WTC11 (cell line): ENCODE data around the gene PHTF2.

Source experiments
- ELF4 ChIP-seq: sonication (generic); formaldehyde crosslinking; IDR thresholded peaks from 2 replicates; pipeline ENCODE4 v1.8.1; 2022; ENCODE audit warnings: low read depth, mild to moderate bottlenecking, moderate library complexity, missing genetic modification reagents
- HMGA2 ChIP-seq: fragments of 250-450 bp; sonication (Bioruptor Pico); IDR thresholded peaks from 2 replicates; pipeline ENCODE4 v1.4.0; 2021; ENCODE audit warnings: mild to moderate bottlenecking, moderate library complexity
- MAX ChIP-seq: sonication (generic); formaldehyde crosslinking; IDR thresholded peaks from 2 replicates; pipeline ENCODE4 v1.8.0; 2022; ENCODE audit warnings: mild to moderate bottlenecking, missing genetic modification reagents
- MLX ChIP-seq: sonication (generic); formaldehyde crosslinking; IDR thresholded peaks from 2 replicates; pipeline ENCODE4 v1.8.1; 2023; ENCODE audit warnings: mild to moderate bottlenecking, missing genetic modification reagents, moderate library complexity
- NFE2L1 ChIP-seq: sonication (generic); formaldehyde crosslinking; IDR thresholded peaks from 2 replicates; pipeline ENCODE4 v1.8.1; 2023; ENCODE audit warnings: missing genetic modification reagents
- NR3C1 ChIP-seq: sonication (generic); formaldehyde crosslinking; conservative IDR thresholded peaks from 2 replicates; pipeline ENCODE4 v1.8.1; 2023; ENCODE audit warnings: low read depth, mild to moderate bottlenecking, missing genetic modification reagents
- TCF7 ChIP-seq: sonication (generic); formaldehyde crosslinking; IDR thresholded peaks from 2 replicates; pipeline ENCODE4 v1.8.0; 2022; ENCODE audit warnings: mild to moderate bottlenecking, low read depth, missing genetic modification reagents, moderate library complexity
- TEAD4 ChIP-seq: sonication (generic); formaldehyde crosslinking; IDR thresholded peaks from 2 replicates; pipeline ENCODE4 v1.8.0; 2022; ENCODE audit warnings: mild to moderate bottlenecking, missing genetic modification reagents
- ZBTB21 ChIP-seq: sonication (generic); formaldehyde crosslinking; IDR thresholded peaks from 2 replicates; pipeline ENCODE4 v1.8.1; 2023; ENCODE audit warnings: mild to moderate bottlenecking, missing genetic modification reagents, borderline replicate concordance
- ZNF263 ChIP-seq: sonication (generic); formaldehyde crosslinking; IDR thresholded peaks from 2 replicates; pipeline ENCODE4 v1.8.1; 2022; ENCODE audit warnings: low read depth, mild to moderate bottlenecking, moderate library complexity, missing genetic modification reagents
- TF ChIP-seq, protein P1 (sequence below): fragments of 200-600 bp; IDR thresholded peaks from 2 replicates; pipeline ENCODE4 v1.8.0; 2022; ENCODE audit warnings: antibody characterized with exemption
- TF ChIP-seq, protein P2 (sequence below): sonication (generic); formaldehyde crosslinking; IDR thresholded peaks from 2 replicates; pipeline ENCODE4 v1.8.0; 2022; ENCODE audit warnings: mild to moderate bottlenecking, missing genetic modification reagents
- TF ChIP-seq, protein P3 (sequence below): sonication (generic); formaldehyde crosslinking; IDR thresholded peaks from 2 replicates; pipeline ENCODE4 v1.8.1; 2023; ENCODE audit warnings: mild to moderate bottlenecking, missing genetic modification reagents, moderate library complexity

GRCh38 chr7:77917500-77918262 lies 119.1 kb downstream of the PHTF2 start:
- TF ChIP-seq, protein P1, sequence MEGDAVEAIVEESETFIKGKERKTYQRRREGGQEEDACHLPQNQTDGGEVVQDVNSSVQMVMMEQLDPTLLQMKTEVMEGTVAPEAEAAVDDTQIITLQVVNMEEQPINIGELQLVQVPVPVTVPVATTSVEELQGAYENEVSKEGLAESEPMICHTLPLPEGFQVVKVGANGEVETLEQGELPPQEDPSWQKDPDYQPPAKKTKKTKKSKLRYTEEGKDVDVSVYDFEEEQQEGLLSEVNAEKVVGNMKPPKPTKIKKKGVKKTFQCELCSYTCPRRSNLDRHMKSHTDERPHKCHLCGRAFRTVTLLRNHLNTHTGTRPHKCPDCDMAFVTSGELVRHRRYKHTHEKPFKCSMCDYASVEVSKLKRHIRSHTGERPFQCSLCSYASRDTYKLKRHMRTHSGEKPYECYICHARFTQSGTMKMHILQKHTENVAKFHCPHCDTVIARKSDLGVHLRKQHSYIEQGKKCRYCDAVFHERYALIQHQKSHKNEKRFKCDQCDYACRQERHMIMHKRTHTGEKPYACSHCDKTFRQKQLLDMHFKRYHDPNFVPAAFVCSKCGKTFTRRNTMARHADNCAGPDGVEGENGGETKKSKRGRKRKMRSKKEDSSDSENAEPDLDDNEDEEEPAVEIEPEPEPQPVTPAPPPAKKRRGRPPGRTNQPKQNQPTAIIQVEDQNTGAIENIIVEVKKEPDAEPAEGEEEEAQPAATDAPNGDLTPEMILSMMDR: no peak
- TF ChIP-seq, protein P2, sequence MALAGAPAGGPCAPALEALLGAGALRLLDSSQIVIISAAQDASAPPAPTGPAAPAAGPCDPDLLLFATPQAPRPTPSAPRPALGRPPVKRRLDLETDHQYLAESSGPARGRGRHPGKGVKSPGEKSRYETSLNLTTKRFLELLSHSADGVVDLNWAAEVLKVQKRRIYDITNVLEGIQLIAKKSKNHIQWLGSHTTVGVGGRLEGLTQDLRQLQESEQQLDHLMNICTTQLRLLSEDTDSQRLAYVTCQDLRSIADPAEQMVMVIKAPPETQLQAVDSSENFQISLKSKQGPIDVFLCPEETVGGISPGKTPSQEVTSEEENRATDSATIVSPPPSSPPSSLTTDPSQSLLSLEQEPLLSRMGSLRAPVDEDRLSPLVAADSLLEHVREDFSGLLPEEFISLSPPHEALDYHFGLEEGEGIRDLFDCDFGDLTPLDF (CRISPR knock-in tag): no peak
- TF ChIP-seq, protein P3, sequence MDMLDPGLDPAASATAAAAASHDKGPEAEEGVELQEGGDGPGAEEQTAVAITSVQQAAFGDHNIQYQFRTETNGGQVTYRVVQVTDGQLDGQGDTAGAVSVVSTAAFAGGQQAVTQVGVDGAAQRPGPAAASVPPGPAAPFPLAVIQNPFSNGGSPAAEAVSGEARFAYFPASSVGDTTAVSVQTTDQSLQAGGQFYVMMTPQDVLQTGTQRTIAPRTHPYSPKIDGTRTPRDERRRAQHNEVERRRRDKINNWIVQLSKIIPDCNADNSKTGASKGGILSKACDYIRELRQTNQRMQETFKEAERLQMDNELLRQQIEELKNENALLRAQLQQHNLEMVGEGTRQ (CRISPR knock-in tag): no peak
- no peak for TF ChIP-seq TEAD4 (CRISPR knock-in tag)
- no peak for TF ChIP-seq ZNF263 (CRISPR knock-in tag)
- TF ChIP-seq ZBTB21 (CRISPR knock-in tag): no peak
- TF ChIP-seq ELF4 (CRISPR knock-in tag): no peak
- no peak for TF ChIP-seq NR3C1
- no peak for TF ChIP-seq NFE2L1
- TF ChIP-seq MLX (CRISPR knock-in tag): no peak
- TF ChIP-seq TCF7: no peak
- no peak for TF ChIP-seq HMGA2 (CRISPR knock-in tag)
- no peak for TF ChIP-seq MAX
